Kidney (tissue), 14 donors: Measurements from ENCODE around the gene FBXW4. TPM values are rescaled to one million over a fixed set of nuclear protein-coding genes. Genes with fewer than 3 reads are reported as not detected.

Source experiments
- DNase-seq, 5 donors: peaks; one replicate each; pipeline ENCODE4 v3.0.0-alpha.2; 2013 to 2020
- FAIRE-seq: peaks from 2 replicates; lab custom pipeline; 2012; peaks lifted over from hg19 to GRCh38; lab: Jason Lieb, UNC
- H3K27ac ChIP-seq, 2 donors: one replicate each; pipeline ENCODE4 v1.7.0; 2013; ENCODE audit warnings: low read depth in 2 of 2, low read length in 2 of 2, inconsistent platforms in 1 of 2
- H3K27me3 ChIP-seq: one replicate; pipeline ENCODE4 v1.7.1; 2013; ENCODE audit warnings: low read length, inconsistent platforms; ENCODE audit not compliant: control insufficient read depth, insufficient read depth
- H3K36me3 ChIP-seq, 3 donors: one replicate each; pipeline versions ENCODE4 v1.7.0 to v1.7.1; 2013; ENCODE audit warnings: low read length in 3 of 3, control low read depth in 1 of 3, inconsistent platforms in 1 of 3; ENCODE audit not compliant: insufficient read depth in 3 of 3, control insufficient read depth in 2 of 3
- H3K4me1 ChIP-seq, 3 donors: one replicate each; pipeline versions ENCODE4 v1.7.0 to v1.7.1; 2013; ENCODE audit warnings: low read length in 3 of 3, inconsistent platforms in 1 of 3, low read depth in 1 of 3; ENCODE audit not compliant: control insufficient read depth in 2 of 3, insufficient read depth in 2 of 3
- H3K4me3 ChIP-seq, 3 donors: one replicate each; pipeline versions ENCODE4 v1.7.0 to v1.8.1; 2013; ENCODE audit warnings: low read length in 3 of 3, control low read depth in 1 of 3, inconsistent platforms in 1 of 3
- H3K9ac ChIP-seq, 3 donors: one replicate each; pipeline versions ENCODE4 v1.7.0 to v1.7.1; 2013; ENCODE audit warnings: low read length in 3 of 3, control low read depth in 1 of 3, inconsistent platforms in 1 of 3
- H3K9me3 ChIP-seq, 3 donors: one replicate each; pipeline versions ENCODE4 v1.7.0 to v1.7.1; 2013; ENCODE audit warnings: low read length in 3 of 3, control low read depth in 1 of 3, inconsistent platforms in 1 of 3; ENCODE audit not compliant: control insufficient read depth in 2 of 3, insufficient read depth in 1 of 3
- intact Hi-C: fragments of 100-400 bp; cut with DNase I; formaldehyde crosslinking; loops from one replicate; pipeline ENCODE4 v1.11.1; 2022
- polyA plus RNA-seq: library from polyadenylated mRNA; stranded (reverse); fragments of 350-450 nt; fragmentation: Illumina TruSeq; extraction: RNeasy Lipid Tissue Mini Kit (QIAGEN cat#74804); gene quantifications from one replicate; pipeline ENCODE4 v1.2.3, GENCODE V29; 2014; ENCODE audit warnings: low read depth, low replicate concordance; ENCODE audit not compliant: insufficient read depth
- total RNA-seq: library from RNA; stranded (reverse); fragmentation: NEBNext Ultra II Directional; extraction: Animal tissue kit (Norgen Biotek cat#: 25700); gene quantifications from one replicate; pipeline ENCODE4 v1.2.1, GENCODE V29; 2021
- TF ChIP-seq, protein P1 (sequence below): IDR thresholded peaks from 3 replicates; pipeline ENCODE4 v1.5.1; 2012; ENCODE audit warnings: mild to moderate bottlenecking, moderate library complexity, borderline replicate concordance; ENCODE audit not compliant: insufficient read depth; ENCODE audit errors: extremely low read depth
- donor health status: control.
- donor health status: control.
- donor health status: control.
- donor health status: control.
- donor health status: control.
- donor health status: DM: yes; HTN: yes; CAD: no.
- donor health status: Normal renal cell carcinoma (clear cell type).

Gene FBXW4
- total and polyA plus RNA-seq, 2 donors from 2014 or later = 47.6 to 80.1 TPM

- Histone ChIP-seq H3K4me1 (peaks cover 0 to 18% (median 6%) of the 10 kb centered on the region in 3 donors), H3K36me3 (no peaks in the 10 kb centered on the region), H3K9ac (peak overlapping the region in 1 of 3 donors; percentile 51), H3K9me3 (peaks cover 0 to 10% (median 5%) of the 10 kb centered on the region in 3 donors), H3K27ac (no peak overlapping the region), H3K4me3 (peak overlapping the region; percentile 47 to 64 (median 50)), H3K27me3 (peaks cover 4% of the 10 kb centered on the region)
- FAIRE-seq = no peak
- intact Hi-C loops = loop anchor here (10.0 kb wide), 1 partner anchor 355 kb away; no protein-coding TSS in a partner anchor
- TF ChIP-seq, protein P1, sequence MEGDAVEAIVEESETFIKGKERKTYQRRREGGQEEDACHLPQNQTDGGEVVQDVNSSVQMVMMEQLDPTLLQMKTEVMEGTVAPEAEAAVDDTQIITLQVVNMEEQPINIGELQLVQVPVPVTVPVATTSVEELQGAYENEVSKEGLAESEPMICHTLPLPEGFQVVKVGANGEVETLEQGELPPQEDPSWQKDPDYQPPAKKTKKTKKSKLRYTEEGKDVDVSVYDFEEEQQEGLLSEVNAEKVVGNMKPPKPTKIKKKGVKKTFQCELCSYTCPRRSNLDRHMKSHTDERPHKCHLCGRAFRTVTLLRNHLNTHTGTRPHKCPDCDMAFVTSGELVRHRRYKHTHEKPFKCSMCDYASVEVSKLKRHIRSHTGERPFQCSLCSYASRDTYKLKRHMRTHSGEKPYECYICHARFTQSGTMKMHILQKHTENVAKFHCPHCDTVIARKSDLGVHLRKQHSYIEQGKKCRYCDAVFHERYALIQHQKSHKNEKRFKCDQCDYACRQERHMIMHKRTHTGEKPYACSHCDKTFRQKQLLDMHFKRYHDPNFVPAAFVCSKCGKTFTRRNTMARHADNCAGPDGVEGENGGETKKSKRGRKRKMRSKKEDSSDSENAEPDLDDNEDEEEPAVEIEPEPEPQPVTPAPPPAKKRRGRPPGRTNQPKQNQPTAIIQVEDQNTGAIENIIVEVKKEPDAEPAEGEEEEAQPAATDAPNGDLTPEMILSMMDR = peak; percentile 93
- peak; percentile 74 to 92 (median 82) for DNase-seq
Measured at GRCh38 chr10:101569622-101570427, 125.1 kb downstream of the FBXW4 start.

DNA sequence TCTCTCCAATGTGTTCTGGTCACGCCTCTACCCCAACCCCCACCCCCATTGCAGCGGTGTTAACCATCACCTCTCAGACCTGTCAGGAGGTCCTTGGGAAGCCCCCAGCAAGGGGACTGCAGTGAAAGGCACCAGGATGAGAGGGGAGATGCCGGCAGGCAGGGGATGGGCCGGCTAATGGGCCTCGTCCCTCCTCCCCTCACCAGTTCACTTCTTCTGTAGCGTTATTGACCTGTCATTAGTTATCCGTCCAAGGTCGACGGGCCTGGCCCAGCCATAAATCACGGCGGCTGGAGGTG is 125.7 kb downstream of the FBXW4 start:
- intact Hi-C loops = loop anchor here (10.0 kb wide), 1 partner anchor 354 kb away; no protein-coding TSS in a partner anchor
- DNase-seq (peak in 2 of 5 donors; percentile 64 to 75), FAIRE-seq (no peak)
- peaks cover 4% of the 10 kb centered on the region for H3K27me3 ChIP-seq
- H3K4me3 ChIP-seq = no peak overlapping the region
- no peak overlapping the region for H3K27ac ChIP-seq
- H3K9ac ChIP-seq = no peak overlapping the region
- peaks cover 0 to 18% (median 6%) of the 10 kb centered on the region in 3 donors for H3K4me1 ChIP-seq
- TF ChIP-seq, protein P1 = no peak
- no peaks in the 10 kb centered on the region for H3K36me3 ChIP-seq
- H3K9me3 ChIP-seq = peaks cover 0 to 10% (median 5%) of the 10 kb centered on the region in 3 donors

- peaks cover 4% of the 10 kb centered on the region for H3K27me3 ChIP-seq
- TF ChIP-seq, protein P1 = no peak
- H3K36me3 ChIP-seq = no peaks in the 10 kb centered on the region
- peaks cover 0 to 9% (median 5%) of the 10 kb centered on the region in 3 donors for H3K9me3 ChIP-seq
- FAIRE-seq (no peak), DNase-seq (no peak)
- H3K9ac ChIP-seq = no peak overlapping the region
- H3K4me3 ChIP-seq = no peak overlapping the region
- intact Hi-C loops = loop anchor here (10.0 kb wide), 1 partner anchor 353 kb away; no protein-coding TSS in a partner anchor
- H3K4me1 ChIP-seq = peaks cover 0 to 18% (median 6%) of the 10 kb centered on the region in 3 donors
- no peak overlapping the region for H3K27ac ChIP-seq
Measured at GRCh38 chr10:101568054-101568745, 126.8 kb downstream of the FBXW4 start.
